AG09309 (cell line): ENCODE measurements around the gene ATPAF1.

ENCODE experiments used
- DNase-seq: peaks from one replicate; pipeline ENCODE4 v3.0.0-alpha.2; 2010; ENCODE audit warnings: low read depth
- H3K4me3 ChIP-seq: 2 replicates; pipeline ENCODE4 v1.5.1; 2011; ENCODE audit warnings: mild to moderate bottlenecking, low read depth, low read length, moderate library complexity; ENCODE audit not compliant: control insufficient read depth
- TF ChIP-seq, protein P1 (sequence below): IDR thresholded peaks from 2 replicates; pipeline ENCODE4 v1.5.1; 2011; ENCODE audit warnings: mild to moderate bottlenecking, low read depth, low read length, inconsistent platforms; ENCODE audit not compliant: insufficient read depth, control insufficient read depth; ENCODE audit errors: missing control alignments

Gene ATPAF1

GRCh38 chr1:46594063-46594462, 74.1 kb downstream of the ATPAF1 start:
- no peak overlapping the region for H3K4me3 ChIP-seq
- no peak for DNase-seq
- TF ChIP-seq, protein P1, sequence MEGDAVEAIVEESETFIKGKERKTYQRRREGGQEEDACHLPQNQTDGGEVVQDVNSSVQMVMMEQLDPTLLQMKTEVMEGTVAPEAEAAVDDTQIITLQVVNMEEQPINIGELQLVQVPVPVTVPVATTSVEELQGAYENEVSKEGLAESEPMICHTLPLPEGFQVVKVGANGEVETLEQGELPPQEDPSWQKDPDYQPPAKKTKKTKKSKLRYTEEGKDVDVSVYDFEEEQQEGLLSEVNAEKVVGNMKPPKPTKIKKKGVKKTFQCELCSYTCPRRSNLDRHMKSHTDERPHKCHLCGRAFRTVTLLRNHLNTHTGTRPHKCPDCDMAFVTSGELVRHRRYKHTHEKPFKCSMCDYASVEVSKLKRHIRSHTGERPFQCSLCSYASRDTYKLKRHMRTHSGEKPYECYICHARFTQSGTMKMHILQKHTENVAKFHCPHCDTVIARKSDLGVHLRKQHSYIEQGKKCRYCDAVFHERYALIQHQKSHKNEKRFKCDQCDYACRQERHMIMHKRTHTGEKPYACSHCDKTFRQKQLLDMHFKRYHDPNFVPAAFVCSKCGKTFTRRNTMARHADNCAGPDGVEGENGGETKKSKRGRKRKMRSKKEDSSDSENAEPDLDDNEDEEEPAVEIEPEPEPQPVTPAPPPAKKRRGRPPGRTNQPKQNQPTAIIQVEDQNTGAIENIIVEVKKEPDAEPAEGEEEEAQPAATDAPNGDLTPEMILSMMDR: no peak

GRCh38 chr1:46592823-46593222, 75.3 kb downstream of the ATPAF1 start:
- H3K4me3 ChIP-seq: no peak overlapping the region
- no peak for DNase-seq
- TF ChIP-seq, protein P1: no peak

DNA sequence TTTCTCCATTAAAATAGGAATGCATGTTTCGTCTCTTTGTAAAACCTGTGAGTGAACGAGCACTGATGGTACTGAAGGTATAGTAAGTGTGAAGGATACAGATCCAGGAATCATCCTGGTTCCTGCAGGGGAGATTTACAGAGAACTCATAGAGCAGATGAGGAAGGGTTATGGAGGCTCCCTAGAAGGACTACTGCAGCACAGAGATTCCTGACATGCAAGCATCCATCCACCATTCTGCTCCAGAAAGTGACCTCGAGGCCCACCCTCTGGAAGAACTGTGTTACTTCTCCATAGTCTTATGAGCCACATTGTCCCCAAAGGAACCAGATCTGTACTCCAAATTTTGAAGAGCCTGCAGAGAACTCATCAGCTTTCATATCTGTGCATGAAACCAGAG, 78.6 kb downstream of the ATPAF1 start:
- no peak overlapping the region for H3K4me3 ChIP-seq
- DNase-seq: no peak
- TF ChIP-seq, protein P1: no peak

- TF ChIP-seq, protein P1: no peak
- no peak for DNase-seq
- H3K4me3 ChIP-seq: no peak overlapping the region
Measured at GRCh38 chr1:46587069-46587468, 81.1 kb downstream of the ATPAF1 start.

- DNase-seq: no peak
- H3K4me3 ChIP-seq: no peak overlapping the region
- TF ChIP-seq, protein P1: no peak
Measured at GRCh38 chr1:46585312-46585938, 82.7 kb downstream of the ATPAF1 start.

DNA sequence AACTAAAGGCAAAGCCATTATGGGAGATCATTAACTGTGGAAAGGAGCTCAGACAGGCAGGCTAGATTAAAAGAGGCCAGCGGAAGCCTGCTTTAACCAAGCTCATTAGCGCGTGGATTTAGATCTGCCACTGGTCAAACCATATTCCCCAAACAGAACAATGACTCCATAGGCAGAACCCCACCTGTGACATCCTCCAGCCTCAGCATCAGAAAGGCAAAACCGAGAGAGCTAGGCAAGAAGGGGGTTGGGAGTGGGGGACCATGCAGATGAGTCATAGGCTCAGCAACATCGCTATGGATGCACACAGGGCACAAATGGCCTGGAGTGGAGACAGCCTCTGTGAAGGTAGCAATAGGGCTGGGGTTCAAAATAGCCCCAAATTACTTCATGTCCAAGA, 84.7 kb downstream of the ATPAF1 start:
- DNase-seq: no peak
- H3K4me3 ChIP-seq: no peak overlapping the region
- TF ChIP-seq, protein P1: no peak
